Loucy (cell line): ENCODE measurements around the gene MPHOSPH9.

ENCODE experiments used
- H2AFZ ChIP-seq: fragments of 200-600 bp; sonication (generic); 2 replicates; pipeline ENCODE4 v1.6.0; 2016; ENCODE audit warnings: antibody characterized with exemption, mild to moderate bottlenecking, low read length, moderate library complexity
- H3F3A ChIP-seq: fragments of 200-600 bp; 2 replicates; pipeline ENCODE4 v1.6.0; 2016; ENCODE audit warnings: antibody characterized with exemption, low read depth, mild to moderate bottlenecking
- H3K27me3 ChIP-seq: fragments of 200-600 bp; sonication (generic); 2 replicates; pipeline ENCODE4 v1.6.1; 2014; ENCODE audit warnings: low read length, mild to moderate bottlenecking; ENCODE audit not compliant: insufficient read depth, poor library complexity, severe bottlenecking
- H3K36me3 ChIP-seq: fragments of 200-600 bp; sonication (generic); 2 replicates; pipeline ENCODE4 v1.6.1; 2016; ENCODE audit warnings: low read length; ENCODE audit not compliant: insufficient read depth
- H3K4me1 ChIP-seq: fragments of 200-600 bp; sonication (generic); 2 replicates; pipeline ENCODE4 v1.5.1; 2014; ENCODE audit warnings: low read length, mild to moderate bottlenecking; ENCODE audit not compliant: insufficient read depth, poor library complexity, severe bottlenecking
- H3K4me2 ChIP-seq: fragments of 200-600 bp; sonication (generic); 2 replicates; pipeline ENCODE4 v1.6.0; 2014; ENCODE audit warnings: antibody characterized with exemption, low read length, low read depth, mild to moderate bottlenecking; ENCODE audit not compliant: poor library complexity, severe bottlenecking
- H3K4me3 ChIP-seq: fragments of 200-600 bp; sonication (generic); 2 replicates; pipeline ENCODE4 v1.5.1; 2014; ENCODE audit warnings: low read length, mild to moderate bottlenecking, mixed read lengths; ENCODE audit not compliant: poor library complexity, severe bottlenecking
- H3K79me2 ChIP-seq: fragments of 200-600 bp; sonication (generic); 2 replicates; pipeline ENCODE4 v1.6.1; 2014; ENCODE audit warnings: low read length; ENCODE audit not compliant: insufficient read depth
- H3K9ac ChIP-seq: fragments of 200-600 bp; sonication (generic); 2 replicates; pipeline ENCODE4 v1.6.0; 2014; ENCODE audit warnings: mild to moderate bottlenecking, low read depth, low read length, moderate library complexity; ENCODE audit not compliant: poor library complexity, severe bottlenecking
- H3K9me2 ChIP-seq: fragments of 200-600 bp; sonication (generic); replicated peaks from 2 replicates; pipeline ENCODE4 v1.6.1; 2016; ENCODE audit warnings: low read depth, low read length, mixed read lengths
- H3K9me3 ChIP-seq: fragments of 200-600 bp; sonication (generic); 2 replicates; pipeline ENCODE4 v1.6.1; 2014; ENCODE audit warnings: mild to moderate bottlenecking, antibody characterized with exemption, low read length, low read depth; ENCODE audit not compliant: insufficient read depth
- H4K20me1 ChIP-seq: fragments of 200-600 bp; sonication (generic); 2 replicates; pipeline ENCODE4 v1.6.0; 2014; ENCODE audit warnings: antibody characterized with exemption, low read length, mild to moderate bottlenecking; ENCODE audit not compliant: insufficient read depth, poor library complexity, severe bottlenecking
- CTCF ChIP-seq: fragments of 200-600 bp; sonication (generic); conservative IDR thresholded peaks from 2 replicates; pipeline ENCODE4 v1.5.1; 2014; ENCODE audit warnings: mild to moderate bottlenecking, antibody characterized with exemption, low read length
- EZH2phosphoT487 ChIP-seq: fragments of 200-600 bp; IDR thresholded peaks from 2 replicates; pipeline ENCODE4 v1.6.1; 2018; ENCODE audit warnings: antibody characterized with exemption, mild to moderate bottlenecking, moderate library complexity, borderline replicate concordance

Gene MPHOSPH9

DNA sequence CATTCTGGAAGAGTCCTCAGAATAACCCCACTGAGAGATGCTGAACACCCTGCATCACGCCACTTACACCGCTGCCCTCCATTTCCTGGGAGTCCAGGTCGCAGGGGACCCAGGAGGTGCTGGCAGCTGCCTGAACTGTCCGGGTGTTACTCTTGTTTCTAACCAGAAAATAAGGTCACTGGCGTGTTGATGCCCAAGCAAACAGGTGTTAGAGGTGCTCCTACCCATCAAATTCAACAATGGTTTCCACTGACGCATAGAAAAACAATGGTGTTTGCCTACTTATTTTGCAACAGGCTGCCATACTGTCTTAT lies 105.8 kb downstream of the MPHOSPH9 start:
- Histone ChIP-seq H3K9me3 (no peaks in the 10 kb centered on the region), H3K9me2 (no peaks in the 10 kb centered on the region), H3K4me3 (no peak overlapping the region), H3F3A (no peaks in the 10 kb centered on the region), H3K79me2 (no peaks in the 10 kb centered on the region), H3K4me1 (peaks cover 6% of the 10 kb centered on the region), H4K20me1 (no peaks in the 10 kb centered on the region), H3K9ac (no peak overlapping the region), H3K4me2 (no peak overlapping the region), H3K27me3 (no peaks in the 10 kb centered on the region), H3K36me3 (no peaks in the 10 kb centered on the region), H2AFZ (no peak overlapping the region)
- TF ChIP-seq CTCF (no peak), EZH2phosphoT487 (no peak)

- H3K36me3 ChIP-seq, result no peaks in the 10 kb centered on the region
- no peaks in the 10 kb centered on the region for H3K9me2 ChIP-seq
- no peaks in the 10 kb centered on the region for H3K9me3 ChIP-seq
- TF ChIP-seq EZH2phosphoT487 (no peak), CTCF (no peak; the same call in 1 of the 2 replicates)
- H3K27me3 ChIP-seq, result no peaks in the 10 kb centered on the region
- H3K4me1 ChIP-seq, result peaks cover 1% of the 10 kb centered on the region
- no peak overlapping the region for H3K4me2 ChIP-seq
- no peak overlapping the region for H3K4me3 ChIP-seq
- no peaks in the 10 kb centered on the region for H3K79me2 ChIP-seq
- H4K20me1 ChIP-seq, result no peaks in the 10 kb centered on the region
- no peak overlapping the region for H3K9ac ChIP-seq
- no peaks in the 10 kb centered on the region for H3F3A ChIP-seq
- no peak overlapping the region for H2AFZ ChIP-seq
These were observed 106.4 kb downstream of the MPHOSPH9 start for GRCh38 chr12:123126294-123127181.

DNA sequence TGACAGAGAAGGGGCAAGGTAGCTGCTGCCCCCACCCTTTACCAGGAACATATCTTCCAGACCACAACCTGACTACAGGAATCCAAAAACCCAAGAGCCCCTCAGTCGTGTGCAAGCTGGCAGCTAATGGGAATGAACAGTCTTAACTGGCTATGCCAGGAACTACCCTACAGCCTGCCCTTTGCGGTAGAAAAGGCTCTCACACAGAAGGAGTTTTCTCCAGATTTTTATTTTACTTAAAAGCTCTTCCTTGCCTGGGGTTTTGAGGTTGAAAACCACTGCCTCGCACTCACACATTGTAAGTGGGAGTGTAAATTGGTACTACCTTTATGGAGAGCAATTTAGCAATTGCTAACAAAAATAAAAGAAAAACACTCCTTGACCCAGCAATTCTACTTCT lies 110.3 kb downstream of the MPHOSPH9 start:
- TF ChIP-seq CTCF, result no peak
- no peak for TF ChIP-seq EZH2phosphoT487
- Histone ChIP-seq H3K36me3 (no peaks in the 10 kb centered on the region), H3K9me2 (no peaks in the 10 kb centered on the region), H3K79me2 (no peaks in the 10 kb centered on the region), H3K9ac (no peak overlapping the region), H3K27me3 (no peaks in the 10 kb centered on the region), H3K9me3 (no peaks in the 10 kb centered on the region), H3F3A (no peaks in the 10 kb centered on the region), H4K20me1 (no peaks in the 10 kb centered on the region), H3K4me2 (no peak overlapping the region), H3K4me3 (no peak overlapping the region), H2AFZ (no peak overlapping the region), H3K4me1 (no peaks in the 10 kb centered on the region)
